GM19467 (cell line): Measurements from ENCODE around the gene SOX6.

ENCODE experiments used
- ATAC-seq: cut with Tn5 transposase; IDR thresholded peaks from one replicate; pipeline ENCODE4 v1.9.1; 2021; ENCODE audit warnings: mild to moderate bottlenecking, moderate library complexity; ENCODE audit not compliant: unreplicated experiment

SOX6 gene

GRCh38 chr11:15920856-15921629 is 435.3 kb downstream of the SOX6 start:
- ATAC-seq: no peak

GRCh38 chr11:15918674-15919073 is 437.7 kb downstream of the SOX6 start:
- no peak for ATAC-seq

- ATAC-seq: no peak
These were observed 438.1 kb downstream of the SOX6 start for GRCh38 chr11:15918212-15918611.
